Stimulated activated CD4-positive, alpha-beta T cell treated with anti-CD3 and anti-CD28 coated beads, Interleukin-4, amount 100 ng/mL, for 48 hours (primary cell): ENCODE data around the gene EDDM13.
"Not testable (repeated sequence)": the region's sequence is repeated elsewhere in the genome, so short reads cannot be mapped to it uniquely, and the experiment has no call there.

ENCODE experiments used
- DNase-seq, 2 donors: peaks; one replicate each; pipeline ENCODE4 v3.0.0-alpha.2; 2020; ENCODE audit warnings: low read depth in 2 of 2

The EDDM13 gene

GRCh38 chr19:56321254-56321988 lies 48.9 kb downstream of the EDDM13 start:
- no peak for DNase-seq

- DNase-seq = no peak
These were observed 49.5 kb downstream of the EDDM13 start for GRCh38 chr19:56321989-56322440.

- no peak for DNase-seq
These were observed 51.9 kb downstream of the EDDM13 start for GRCh38 chr19:56324436-56324835.

GRCh38 chr19:56332695-56333094 lies 60.1 kb downstream of the EDDM13 start:
- DNase-seq = no peak

GRCh38 chr19:56333506-56333905 lies 61.0 kb downstream of the EDDM13 start:
- DNase-seq = peak; percentile 6 to 14

- not testable (repeated sequence) for DNase-seq
These were observed 62.8 kb downstream of the EDDM13 start for GRCh38 chr19:56335371-56335770.

GRCh38 chr19:56337077-56337476 lies 64.5 kb downstream of the EDDM13 start:
- DNase-seq = not testable (repeated sequence)

GRCh38 chr19:56339031-56339430 lies 66.5 kb downstream of the EDDM13 start:
- not testable (repeated sequence) for DNase-seq

GRCh38 chr19:56341948-56342347 lies 69.4 kb downstream of the EDDM13 start:
- DNase-seq = no peak

- no peak for DNase-seq
These were observed 74.7 kb downstream of the EDDM13 start for GRCh38 chr19:56347163-56347778.

- DNase-seq = peak in 1 of 2 donors; percentile 18
These were observed 75.8 kb downstream of the EDDM13 start for GRCh38 chr19:56348289-56348877.

GRCh38 chr19:56350416-56351045 lies 78.0 kb downstream of the EDDM13 start:
- peak; percentile 26 to 33 for DNase-seq

- DNase-seq = no peak
These were observed 78.7 kb downstream of the EDDM13 start for GRCh38 chr19:56351208-56351607.

- DNase-seq = no peak
These were observed 83.0 kb downstream of the EDDM13 start for GRCh38 chr19:56355517-56355916.

GRCh38 chr19:56356944-56357343 lies 84.4 kb downstream of the EDDM13 start:
- no peak for DNase-seq
